ENCODE measurements around the gene C11orf21.
"Not testable (repeated sequence)": the region's sequence is repeated elsewhere in the genome, so short reads cannot be mapped to it uniquely, and the experiment has no call there.

The C11orf21 gene

GRCh38 chr11:2297623-2298030, 4.1 kb downstream of the C11orf21 start:
- DNase-seq (ENCODE audit: low read depth in 2 of 2, low spot score in 1 of 2), result no peak

DNA sequence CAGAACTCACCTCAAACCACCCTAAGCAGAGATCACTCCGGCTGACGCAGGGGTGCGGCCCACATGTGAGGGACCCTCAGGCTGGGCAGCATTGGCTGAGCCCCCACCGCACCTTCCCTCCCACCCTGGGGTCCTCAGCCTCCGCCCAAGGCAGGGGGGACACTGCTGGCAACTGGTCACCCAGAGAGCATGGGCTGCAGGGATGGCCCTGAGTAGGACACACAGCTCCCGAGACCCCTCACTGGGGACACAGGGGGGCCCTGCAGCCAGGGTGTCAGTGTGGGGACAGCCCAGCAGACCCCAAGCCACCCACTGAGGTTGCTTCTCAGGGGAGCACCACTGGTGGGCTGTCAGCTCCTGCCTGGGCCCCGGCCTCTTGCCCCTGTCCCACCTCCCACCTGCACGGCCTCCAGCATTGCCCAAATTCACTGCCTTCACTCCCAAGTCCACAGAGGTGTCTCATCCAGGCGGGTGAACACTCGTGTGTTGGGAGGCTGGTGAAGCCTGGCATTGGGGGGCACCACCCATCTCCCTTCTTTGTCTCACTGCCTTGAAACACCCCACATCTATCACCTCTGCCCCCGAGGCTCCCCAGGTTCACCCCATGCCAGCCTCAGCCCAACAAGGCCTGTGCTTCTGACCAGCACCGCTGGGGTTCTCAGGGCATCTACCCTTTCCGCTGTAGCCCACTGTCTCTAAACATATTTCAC, 4.7 kb downstream of the C11orf21 start:
- no peak for DNase-seq (ENCODE audit: low read depth in 2 of 2, low spot score in 1 of 2)

GRCh38 chr11:2295971-2296912, 5.5 kb downstream of the C11orf21 start:
- DNase-seq (ENCODE audit: low read depth in 2 of 2, low spot score in 1 of 2), result no peak

GRCh38 chr11:2294926-2295290, 6.8 kb downstream of the C11orf21 start:
- DNase-seq (ENCODE audit: low read depth in 2 of 2, low spot score in 1 of 2), result no peak

DNA sequence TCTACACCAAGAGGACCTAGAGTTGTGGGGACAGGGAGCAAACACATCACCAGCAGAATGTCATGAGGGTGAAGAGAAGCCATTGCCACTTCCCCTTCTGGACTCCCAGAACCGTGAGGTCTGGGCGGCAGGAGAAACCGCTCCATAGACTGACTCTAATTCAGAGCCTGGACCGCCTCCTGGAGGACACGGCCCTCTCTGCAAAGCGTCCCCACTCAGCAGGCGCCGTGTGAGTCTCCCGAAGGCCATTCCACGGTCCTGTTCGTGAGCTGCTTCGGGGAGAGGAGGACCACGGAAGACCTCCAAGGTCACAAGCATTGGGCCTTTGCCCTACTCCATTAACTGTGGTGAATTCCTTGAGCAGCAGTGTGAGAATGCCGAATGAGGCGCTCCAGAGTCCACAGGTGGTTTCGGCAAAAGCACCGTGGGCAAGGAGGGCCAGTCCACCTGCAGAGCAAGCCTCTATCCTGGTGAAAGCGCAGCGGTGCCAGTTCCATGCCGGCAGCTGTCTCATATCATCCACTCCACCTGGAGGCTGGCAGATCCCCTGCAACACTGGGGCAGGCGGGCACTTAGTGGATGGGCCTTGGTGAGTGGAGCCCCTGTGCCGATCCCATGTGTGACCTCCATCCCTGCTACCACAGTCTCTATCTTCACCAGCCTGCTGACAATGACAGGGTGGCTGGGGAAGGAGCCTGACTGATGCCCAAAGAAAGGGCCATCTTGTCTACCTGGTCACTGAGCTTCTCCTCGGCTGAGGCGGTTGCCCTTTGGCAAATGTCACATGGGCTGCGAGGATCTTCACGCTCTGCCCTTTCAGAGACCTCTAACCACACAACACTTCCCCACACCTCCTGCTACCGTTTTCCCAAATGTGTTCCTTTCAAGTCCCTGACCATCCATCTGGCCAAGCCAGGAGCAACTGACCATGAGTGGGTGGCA, 7.5 kb downstream of the C11orf21 start:
- no peak for DNase-seq (ENCODE audit: low read depth in 2 of 2, low spot score in 1 of 2)

DNA sequence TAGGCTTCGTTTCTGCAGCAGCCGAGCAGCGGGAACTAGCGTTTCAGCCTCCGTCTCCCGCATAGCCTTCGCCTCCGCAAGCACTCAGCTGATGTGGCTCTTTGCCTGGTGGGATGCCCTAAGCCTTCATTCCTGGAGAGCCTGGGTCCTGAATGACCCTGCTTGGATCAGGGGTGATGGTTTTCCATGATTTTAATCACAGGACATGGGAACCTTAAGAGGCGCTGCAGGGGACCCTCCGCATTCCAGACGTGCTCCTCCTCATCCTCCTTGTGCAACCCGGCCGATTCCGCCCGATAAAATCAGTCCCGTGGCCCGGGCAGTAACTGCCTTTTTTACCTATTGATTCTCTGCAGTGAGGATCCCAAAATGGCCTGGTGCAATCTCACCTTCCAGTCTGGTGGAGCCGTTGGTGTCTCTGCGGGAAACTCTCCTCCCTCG, 8.2 kb downstream of the C11orf21 start:
- DNase-seq (ENCODE audit: low read depth in 2 of 2, low spot score in 1 of 2), result no peak

DNA sequence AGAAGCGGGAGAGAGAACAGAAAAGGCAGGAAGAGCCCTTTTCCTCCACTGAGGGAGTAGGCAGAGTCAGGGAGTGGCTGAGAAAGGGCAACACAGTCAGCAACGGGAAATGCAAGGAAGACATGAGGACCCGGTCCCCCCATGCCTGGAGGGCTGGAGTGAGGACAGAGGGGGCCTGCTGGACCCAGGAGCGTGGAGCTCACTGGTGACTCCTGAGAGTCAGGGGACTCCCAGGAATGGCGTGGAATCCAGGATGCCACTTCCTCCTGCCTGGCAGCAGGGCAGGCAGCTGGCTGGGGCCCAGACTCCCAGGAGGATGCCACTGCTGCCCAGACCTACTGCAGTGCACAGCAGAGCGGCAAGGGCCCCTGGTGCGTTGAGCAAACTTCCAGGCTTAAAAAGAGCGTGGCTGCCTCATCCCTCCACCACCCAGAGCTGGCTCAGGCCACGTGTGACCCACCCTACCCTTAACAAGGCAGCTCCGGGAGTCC, 11.3 kb downstream of the C11orf21 start:
- no peak for DNase-seq (ENCODE audit: low read depth in 2 of 2, low spot score in 1 of 2)

DNA sequence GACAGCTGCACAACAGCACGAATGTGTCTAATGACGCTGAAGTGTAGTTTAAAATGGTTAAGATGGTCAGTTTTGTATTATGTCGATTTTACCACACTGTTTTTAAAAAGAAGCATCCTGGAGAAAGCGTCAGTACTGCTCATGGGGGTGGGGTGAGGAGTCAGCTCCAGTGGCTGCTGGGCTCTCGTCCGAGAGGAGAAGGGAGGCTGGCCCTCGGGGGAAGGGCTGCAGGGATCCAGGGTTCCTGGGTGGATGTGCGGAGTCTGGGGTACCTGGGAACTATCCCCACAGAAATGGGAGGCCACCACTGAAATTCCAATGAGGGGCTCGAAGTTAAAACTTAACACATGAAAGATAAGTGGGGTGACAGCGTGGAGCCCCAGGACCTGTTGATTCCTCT, 11.9 kb downstream of the C11orf21 start:
- DNase-seq (ENCODE audit: low read depth in 2 of 2, low spot score in 1 of 2), result no peak

DNA sequence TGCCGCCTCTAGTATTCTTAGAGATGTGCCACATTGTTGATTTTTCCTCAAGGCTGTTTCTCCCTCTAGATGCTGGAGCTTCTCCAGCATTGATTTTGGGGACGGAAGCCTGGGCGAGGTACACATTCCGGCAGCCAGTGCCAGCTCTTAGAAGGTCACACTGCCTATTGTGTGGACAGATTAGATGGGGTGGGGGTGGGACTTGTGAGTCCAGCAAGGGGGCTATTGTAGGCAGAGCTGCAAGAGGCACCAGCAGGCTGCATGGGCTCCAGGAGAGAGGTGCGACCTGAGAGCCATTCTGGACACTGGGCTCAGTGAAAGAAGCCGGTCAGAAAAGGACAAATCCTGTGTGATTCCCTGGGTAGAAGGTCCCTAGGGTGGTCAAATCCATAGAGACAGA, 12.4 kb downstream of the C11orf21 start:
- DNase-seq (ENCODE audit: low read depth in 2 of 2, low spot score in 1 of 2), result no peak

- no peak for DNase-seq (ENCODE audit: low read depth in 2 of 2, low spot score in 1 of 2)
Measured at GRCh38 chr11:2287091-2287490, 14.6 kb downstream of the C11orf21 start.

DNA sequence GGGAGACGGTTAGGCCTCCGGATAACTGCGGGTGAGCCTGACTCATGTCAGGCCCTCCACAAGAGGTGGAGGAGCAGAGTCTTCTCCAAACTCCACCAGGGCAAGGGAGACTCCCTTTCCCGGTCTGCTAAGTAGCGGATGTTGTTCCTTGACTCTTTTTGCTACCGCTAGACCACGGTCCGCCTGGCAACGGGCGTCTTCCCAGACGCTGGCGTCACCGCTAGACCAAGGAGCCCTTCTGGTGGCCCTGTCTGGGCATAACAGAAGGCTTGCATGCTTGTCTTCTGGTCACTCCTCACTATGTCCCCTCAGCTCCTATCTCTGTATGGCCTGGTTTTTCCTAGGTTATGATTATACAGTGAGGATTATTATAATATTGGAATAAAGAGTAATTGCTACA, 15.4 kb downstream of the C11orf21 start:
- DNase-seq (ENCODE audit: low read depth in 2 of 2, low spot score in 1 of 2), result not testable (repeated sequence)

DNA sequence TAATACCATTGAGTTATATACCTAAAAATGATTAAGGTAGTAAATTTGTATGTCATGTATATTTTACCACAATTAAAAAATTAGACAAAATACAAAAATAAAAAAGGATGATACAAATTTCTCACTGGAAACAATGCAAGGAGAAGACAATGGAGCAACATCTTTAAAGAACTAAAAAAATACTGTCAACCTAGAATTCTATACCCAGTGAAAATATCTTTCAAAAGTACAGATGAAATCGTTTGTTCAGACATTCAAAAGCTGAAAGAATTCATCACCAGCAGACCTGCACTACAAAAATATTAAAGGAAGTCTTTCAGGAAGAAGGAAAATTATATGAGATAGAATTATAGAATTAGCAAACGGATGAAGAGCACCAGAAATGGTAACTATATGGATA, 21.5 kb downstream of the C11orf21 start:
- DNase-seq (ENCODE audit: low read depth in 2 of 2, low spot score in 1 of 2), result no peak

DNA sequence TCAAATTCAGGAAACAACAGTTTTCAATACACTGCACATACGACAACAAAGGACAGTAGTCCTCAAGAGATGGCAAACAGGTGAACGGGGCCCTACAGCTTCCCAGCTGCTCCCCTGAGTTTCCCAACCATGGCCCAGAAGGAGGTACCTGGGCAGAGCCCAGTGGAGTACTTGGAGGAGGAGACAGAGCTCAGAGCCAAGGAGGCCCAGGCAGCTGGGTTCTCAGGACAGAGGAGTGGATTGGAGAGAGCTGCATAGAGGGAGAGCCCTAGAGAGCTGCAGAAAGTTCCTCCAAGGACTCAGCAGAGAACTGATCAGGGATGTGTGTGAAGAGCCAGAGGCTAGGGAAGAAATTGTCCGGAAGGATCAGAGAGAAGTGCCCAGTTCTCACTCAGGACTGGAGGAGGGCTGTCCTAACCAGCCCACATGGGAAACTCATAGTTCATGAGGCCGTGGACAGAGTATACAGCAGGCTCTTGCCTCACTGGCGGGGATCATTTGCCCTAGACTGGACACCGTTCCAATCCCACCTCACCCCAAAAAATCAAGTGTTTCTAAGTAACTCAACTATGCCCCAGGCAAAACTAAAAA, 23.7 kb downstream of the C11orf21 start:
- no peak for DNase-seq (ENCODE audit: low read depth in 2 of 2, low spot score in 1 of 2)

- no peak for DNase-seq (ENCODE audit: low read depth in 2 of 2, low spot score in 1 of 2)
Measured at GRCh38 chr11:2277008-2277346, 24.7 kb downstream of the C11orf21 start.

DNA sequence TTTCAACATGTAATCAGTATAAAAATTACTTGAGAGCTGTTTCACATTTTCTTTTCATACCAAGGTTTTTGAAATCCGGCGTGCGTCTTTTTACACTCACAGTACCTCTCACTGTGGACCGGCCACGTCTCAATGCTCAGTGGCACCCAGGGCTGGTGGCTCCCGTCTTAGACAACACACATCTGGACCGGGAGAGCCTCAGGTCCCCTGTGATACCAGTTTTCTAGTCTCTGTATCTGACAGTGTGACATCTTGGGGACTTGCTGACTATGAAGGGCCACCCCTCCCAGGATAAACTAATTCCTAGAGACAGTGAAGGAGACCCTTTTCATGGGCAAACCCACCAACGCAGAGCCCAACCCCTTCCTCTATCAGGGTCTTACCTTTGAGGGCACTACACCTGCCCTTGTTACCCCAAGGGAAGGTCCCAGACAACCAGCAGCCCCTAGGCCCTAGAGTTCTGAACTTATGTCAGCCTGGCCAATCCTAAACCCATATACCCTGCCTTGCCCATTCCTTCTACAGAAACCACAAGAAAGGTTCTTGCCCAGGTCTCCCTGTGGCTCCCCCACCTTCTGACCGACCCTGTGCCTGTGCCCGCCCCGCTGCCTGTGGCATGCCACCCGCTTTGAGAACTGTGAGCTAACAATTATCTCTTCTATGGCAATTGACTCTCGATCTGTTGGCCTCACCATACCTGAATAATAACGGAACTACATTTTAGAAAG, 25.3 kb downstream of the C11orf21 start:
- no peak for DNase-seq (ENCODE audit: low read depth in 2 of 2, low spot score in 1 of 2)

DNA sequence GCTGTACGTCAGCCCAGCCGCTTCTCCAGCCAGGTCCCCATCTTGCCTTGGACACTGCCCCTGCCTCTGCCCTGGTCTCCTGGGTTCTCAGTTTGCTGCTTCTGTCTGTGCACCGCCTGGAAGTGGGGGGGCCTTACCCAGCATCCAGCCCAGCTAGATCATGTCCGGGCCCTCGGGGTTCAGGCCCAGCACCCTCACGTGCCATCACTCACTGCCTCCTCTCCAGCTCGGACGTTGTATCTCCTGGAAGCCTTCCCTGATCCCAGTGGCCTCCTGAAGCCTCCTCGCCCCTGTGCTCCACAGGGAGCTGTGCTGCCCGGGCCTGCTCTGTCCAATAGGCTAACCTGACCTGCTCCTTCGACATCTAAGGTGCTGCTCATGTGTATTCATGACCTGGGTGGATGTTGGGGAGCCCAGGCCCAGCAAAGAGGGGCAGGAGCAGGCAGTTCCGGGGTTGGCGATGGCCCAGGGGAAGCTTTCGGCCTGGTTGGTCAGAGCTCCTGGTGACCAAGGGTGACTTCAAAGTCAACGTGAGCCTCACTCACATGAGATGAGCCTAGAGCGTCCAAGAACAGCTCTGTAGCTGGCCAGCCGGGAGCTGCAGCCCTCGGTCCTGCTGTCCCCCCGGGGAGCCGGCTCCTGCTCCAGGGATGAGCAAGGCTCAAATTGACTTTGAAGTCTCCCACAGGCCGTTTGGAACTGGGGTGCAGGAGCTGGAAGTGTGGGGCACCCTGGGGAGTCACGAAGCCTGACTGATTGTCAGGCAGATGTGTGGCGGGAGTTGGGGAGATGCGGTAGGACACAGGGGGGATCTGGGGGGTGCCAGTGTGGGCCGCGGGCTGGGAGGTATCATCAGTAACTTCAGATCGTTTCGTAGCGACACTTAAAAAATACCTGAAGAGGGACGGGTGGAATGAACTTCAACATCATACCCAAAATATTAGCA, 26.1 kb downstream of the C11orf21 start:
- no peak for DNase-seq (ENCODE audit: low read depth in 2 of 2, low spot score in 1 of 2)

GRCh38 chr11:2273771-2274170, 27.9 kb downstream of the C11orf21 start:
- DNase-seq (ENCODE audit: low read depth in 2 of 2, low spot score in 1 of 2), result no peak

DNA sequence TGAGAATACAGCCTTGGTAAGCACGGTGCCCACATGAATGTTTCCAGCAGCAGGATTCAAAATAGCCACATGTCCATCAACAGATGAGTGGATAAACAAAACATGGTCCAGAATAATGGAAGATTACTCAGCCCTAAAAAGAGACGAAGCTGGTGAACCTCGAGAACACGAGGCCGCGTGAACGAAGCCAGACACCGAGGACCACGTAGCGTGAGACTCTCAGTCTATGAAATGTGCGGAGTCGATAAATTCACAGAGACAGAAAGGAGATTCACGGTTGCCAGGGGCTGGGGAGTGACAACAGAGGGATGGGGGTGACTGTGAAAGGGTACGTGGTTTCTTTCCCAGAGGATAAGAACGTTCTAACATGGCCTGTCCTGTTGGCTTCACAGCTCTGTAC, 28.4 kb downstream of the C11orf21 start:
- no peak for DNase-seq (ENCODE audit: low read depth in 2 of 2, low spot score in 1 of 2)

DNA sequence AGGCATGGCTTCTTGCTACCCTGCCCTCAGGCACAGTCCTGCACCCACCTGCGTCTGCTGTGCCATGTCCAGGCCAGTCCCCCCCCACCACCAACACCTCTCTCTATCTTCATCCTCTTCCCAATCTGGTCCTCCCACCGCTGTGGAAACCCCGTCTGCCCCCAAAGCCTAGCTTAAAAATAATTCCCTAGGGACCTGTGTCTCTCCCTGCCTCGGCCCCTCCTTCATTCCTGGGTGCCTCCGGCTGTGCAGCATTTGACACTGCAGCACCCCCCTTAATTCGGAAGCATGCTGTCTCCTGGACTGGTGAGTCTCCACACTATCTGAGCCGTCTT, 28.8 kb downstream of the C11orf21 start:
- DNase-seq (ENCODE audit: low read depth in 2 of 2, low spot score in 1 of 2), result no peak
